Activated B cell treated with CpG ODN at 0.5 μM for 24 hours (primary cell): ENCODE data around the gene NELFCD. TPM values are rescaled to one million over a fixed set of nuclear protein-coding genes. Genes with fewer than 3 reads are reported as not detected.
A peak's percentile ranks its signal among the peaks of the same experiment; 100 is the strongest.

Source experiments
- ATAC-seq: fragments of 200-7000 bp; cut with Tn5 transposase; one replicate; pipeline ENCODE4 v1.10.0; 2021; ENCODE audit warnings: low read depth, mild to moderate bottlenecking, moderate library complexity
- CTCF ChIA-PET: fragments of 350-600 bp; sonication (Branson Sonifier 250); formaldehyde crosslinking; loops from one replicate; lab custom pipeline; 2021; ENCODE audit warnings: antibody characterized with exemption; lab: Charles Lee
- POLR2A ChIA-PET: fragments of 350-600 bp; sonication (Branson Sonifier 250); formaldehyde crosslinking; loops from one replicate; lab custom pipeline; 2021; ENCODE audit warnings: antibody characterized with exemption; lab: Charles Lee
- DNase-seq: peaks from one replicate; pipeline ENCODE4 v3.0.0; 2022
- H3K27ac Mint-ChIP-seq: one replicate; pipeline ENCODE4 v1.8.0; 2020; ENCODE audit warnings: mixed read lengths
- H3K27me3 Mint-ChIP-seq: one replicate; pipeline ENCODE4 v1.8.0; 2021; ENCODE audit warnings: mixed read lengths
- H3K36me3 Mint-ChIP-seq: one replicate; pipeline ENCODE4 v1.8.0; 2021; ENCODE audit warnings: low read depth, mixed read lengths
- H3K4me1 Mint-ChIP-seq: one replicate; pipeline ENCODE4 v1.8.0; 2021; ENCODE audit warnings: mixed read lengths
- H3K4me3 Mint-ChIP-seq: one replicate; pipeline ENCODE4 v1.8.0; 2020; ENCODE audit warnings: mild to moderate bottlenecking, mixed read lengths
- H3K9me3 Mint-ChIP-seq: one replicate; pipeline ENCODE4 v1.8.0; 2020; ENCODE audit warnings: mixed read lengths
- intact Hi-C: fragments of 100-400 bp; cut with micrococcal nuclease; formaldehyde crosslinking; loops from one replicate; pipeline ENCODE4 v1.15.1; 2024
- total RNA-seq: library from RNA; stranded (reverse); gene quantifications from 2 replicates; pipeline ENCODE4 v1.2.3, GENCODE V29; 2022
- TF ChIP-seq, protein P1 (sequence below): fragments of 200-600 bp; IDR thresholded peaks from one replicate; pipeline ENCODE4 v1.8.0; 2022; ENCODE audit warnings: antibody characterized with exemption, mild to moderate bottlenecking

The NELFCD gene
- total RNA-seq, 1 donor from 2014 or later: 107 TPM

DNA sequence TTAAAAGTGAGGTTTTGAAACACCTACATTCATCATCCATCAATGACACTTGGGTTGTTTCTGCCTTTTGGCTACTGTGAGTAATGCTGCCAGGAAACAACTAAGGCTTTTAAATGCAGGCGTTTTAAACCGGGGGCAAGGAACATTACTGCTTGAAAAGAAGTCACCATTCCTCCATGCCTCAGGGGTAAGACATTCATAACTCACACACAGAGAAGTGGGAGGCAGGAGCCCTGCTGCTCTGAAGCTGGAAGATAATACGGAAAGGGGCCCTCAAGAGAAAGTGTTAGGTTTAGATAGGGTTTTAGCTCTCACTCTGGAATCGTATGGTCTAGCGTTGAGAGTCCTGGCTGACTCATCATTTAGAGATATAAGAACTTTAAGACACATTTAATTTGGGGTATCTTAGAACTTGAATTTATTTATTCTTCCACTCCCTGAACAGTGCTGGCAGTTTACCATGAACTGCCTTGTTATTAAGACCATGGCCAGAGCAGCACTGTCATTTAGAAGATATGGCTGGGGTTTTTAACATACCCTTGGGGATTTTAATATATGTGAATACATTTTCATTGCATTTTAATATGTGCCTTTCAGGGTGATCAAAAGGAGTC, 40.0 kb downstream of the NELFCD start:
- ChIA-PET CTCF (interaction anchor here (0.6 kb wide), 1 partner anchor 33 kb away, joined by 3 read pairs; no protein-coding TSS in a partner anchor), POLR2A (interaction anchor here (0.5 to 2.2 kb wide), 2 partner anchors 11 to 153 kb away, joined by 6 to 9 read pairs; partner anchors contain the start of gene ATP5F1E)
- Mint-ChIP-seq H3K27ac (peak overlapping the region; percentile 46), H3K36me3 (peaks cover 44% of the 10 kb centered on the region), H3K4me1 (peaks cover 23% of the 10 kb centered on the region), H3K9me3 (no peaks in the 10 kb centered on the region), H3K4me3 (no peak overlapping the region), H3K27me3 (no peaks in the 10 kb centered on the region)
- ATAC-seq (no peak), DNase-seq (no peak)
- intact Hi-C loops: no loop called here
- TF ChIP-seq, protein P1, sequence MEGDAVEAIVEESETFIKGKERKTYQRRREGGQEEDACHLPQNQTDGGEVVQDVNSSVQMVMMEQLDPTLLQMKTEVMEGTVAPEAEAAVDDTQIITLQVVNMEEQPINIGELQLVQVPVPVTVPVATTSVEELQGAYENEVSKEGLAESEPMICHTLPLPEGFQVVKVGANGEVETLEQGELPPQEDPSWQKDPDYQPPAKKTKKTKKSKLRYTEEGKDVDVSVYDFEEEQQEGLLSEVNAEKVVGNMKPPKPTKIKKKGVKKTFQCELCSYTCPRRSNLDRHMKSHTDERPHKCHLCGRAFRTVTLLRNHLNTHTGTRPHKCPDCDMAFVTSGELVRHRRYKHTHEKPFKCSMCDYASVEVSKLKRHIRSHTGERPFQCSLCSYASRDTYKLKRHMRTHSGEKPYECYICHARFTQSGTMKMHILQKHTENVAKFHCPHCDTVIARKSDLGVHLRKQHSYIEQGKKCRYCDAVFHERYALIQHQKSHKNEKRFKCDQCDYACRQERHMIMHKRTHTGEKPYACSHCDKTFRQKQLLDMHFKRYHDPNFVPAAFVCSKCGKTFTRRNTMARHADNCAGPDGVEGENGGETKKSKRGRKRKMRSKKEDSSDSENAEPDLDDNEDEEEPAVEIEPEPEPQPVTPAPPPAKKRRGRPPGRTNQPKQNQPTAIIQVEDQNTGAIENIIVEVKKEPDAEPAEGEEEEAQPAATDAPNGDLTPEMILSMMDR: no peak

- intact Hi-C loops: no loop called here
- H3K9me3 Mint-ChIP-seq: no peaks in the 10 kb centered on the region
- TF ChIP-seq, protein P1: no peak
Measured at GRCh38 chr20:59022754-59023153, 41.7 kb downstream of the NELFCD start.

DNA sequence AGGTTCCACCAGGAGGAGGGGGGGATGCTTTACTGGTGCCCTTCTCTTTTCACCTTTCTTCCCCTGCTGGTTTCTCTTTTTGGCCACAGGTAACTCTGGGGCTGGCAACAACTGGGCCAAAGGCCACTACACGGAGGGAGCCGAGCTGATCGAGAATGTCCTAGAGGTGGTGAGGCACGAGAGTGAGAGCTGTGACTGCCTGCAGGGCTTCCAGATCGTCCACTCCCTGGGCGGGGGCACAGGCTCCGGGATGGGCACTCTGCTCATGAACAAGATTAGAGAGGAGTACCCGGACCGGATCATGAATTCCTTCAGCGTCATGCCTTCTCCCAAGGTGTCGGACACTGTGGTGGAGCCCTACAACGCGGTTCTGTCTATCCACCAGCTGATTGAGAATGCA, 42.6 kb downstream of the NELFCD start:
- Mint-ChIP-seq H3K9me3 (no peaks in the 10 kb centered on the region), H3K27me3 (no peaks in the 10 kb centered on the region), H3K27ac (no peak overlapping the region), H3K36me3 (peaks cover 70% of the 10 kb centered on the region), H3K4me1 (peaks cover 22% of the 10 kb centered on the region), H3K4me3 (no peak overlapping the region)
- CTCF ChIA-PET: no interaction called here
- TF ChIP-seq, protein P1: no peak
- intact Hi-C loops: no loop called here
- POLR2A ChIA-PET: interaction anchor here (1.7 to 3.6 kb wide), 2 partner anchors 9 to 15 kb away, joined by 7 to 13 read pairs; partner anchors contain the start of gene ATP5F1E
- DNase-seq (no peak), ATAC-seq (no peak)

More at GRCh38 chr20:59022754-59023153, 41.7 kb downstream of the NELFCD start:
- Mint-ChIP-seq H3K4me1 (peaks cover 19% of the 10 kb centered on the region), H3K27ac (no peak overlapping the region), H3K27me3 (no peaks in the 10 kb centered on the region), H3K36me3 (peaks cover 61% of the 10 kb centered on the region), H3K4me3 (no peak overlapping the region)
- no peak for DNase-seq
- ChIA-PET POLR2A (interaction anchor here (1.7 to 3.6 kb wide), 3 partner anchors 9 to 14 kb away, joined by 7 to 13 read pairs (median 9); partner anchors contain the start of gene ATP5F1E), CTCF (interaction anchor here (0.6 kb wide), 1 partner anchor 227 kb away, joined by 4 read pairs; no protein-coding TSS in a partner anchor)
- no peak for ATAC-seq

- intact Hi-C loops: no loop called here
- DNase-seq (no peak), ATAC-seq (no peak)
- Mint-ChIP-seq H3K4me3 (no peak overlapping the region), H3K27ac (no peak overlapping the region), H3K36me3 (peaks cover 75% of the 10 kb centered on the region), H3K4me1 (peaks cover 27% of the 10 kb centered on the region), H3K27me3 (no peaks in the 10 kb centered on the region), H3K9me3 (no peaks in the 10 kb centered on the region)
- CTCF ChIA-PET: no interaction called here
- TF ChIP-seq, protein P1: no peak
- POLR2A ChIA-PET: interaction anchor here (1.7 to 3.6 kb wide), 2 partner anchors 8 to 15 kb away, joined by 7 to 13 read pairs; partner anchors contain the start of gene ATP5F1E
Measured at GRCh38 chr20:59024111-59024530, 43.1 kb downstream of the NELFCD start.

DNA sequence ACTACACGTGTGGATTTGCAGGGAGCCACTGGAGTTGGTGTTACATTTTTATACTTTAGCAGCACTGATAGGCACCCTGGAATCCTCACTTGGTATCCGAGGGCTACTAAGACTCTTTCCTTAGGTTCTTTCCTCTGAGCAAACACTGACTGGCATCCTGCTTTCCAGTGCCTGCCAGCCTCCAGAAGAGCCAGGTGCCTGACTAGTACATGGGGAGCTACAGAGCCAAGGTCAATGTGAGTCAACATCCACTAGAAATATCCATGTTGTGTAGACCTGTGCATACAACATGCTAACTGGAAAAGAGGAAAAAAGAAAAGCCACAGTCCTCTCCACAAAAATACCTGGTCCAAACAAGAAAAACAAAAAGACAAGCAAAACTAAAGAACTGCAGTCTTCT, 44.0 kb downstream of the NELFCD start:
- no peak overlapping the region for H3K27ac Mint-ChIP-seq
- ChIA-PET CTCF (no interaction called here), POLR2A (interaction anchor here (3.6 kb wide), 1 partner anchor 16 kb away, joined by 13 read pairs; no protein-coding TSS in a partner anchor)
- H3K36me3 Mint-ChIP-seq: peaks cover 85% of the 10 kb centered on the region
- TF ChIP-seq, protein P1: no peak
- DNase-seq (no peak), ATAC-seq (no peak)
- no peaks in the 10 kb centered on the region for H3K9me3 Mint-ChIP-seq
- H3K4me3 Mint-ChIP-seq: no peak overlapping the region
- no peaks in the 10 kb centered on the region for H3K27me3 Mint-ChIP-seq
- intact Hi-C loops: no loop called here
- H3K4me1 Mint-ChIP-seq: peaks cover 37% of the 10 kb centered on the region
